Heart left ventricle (tissue), 16 donors: ENCODE results near the gene SYNM. TPM values are rescaled to one million over a fixed set of nuclear protein-coding genes. Genes with fewer than 3 reads are reported as not detected.
A peak's percentile ranks its signal among the peaks of the same experiment; 100 is the strongest.

Source experiments
- ATAC-seq, 4 donors: fragments of 200-7000 bp; cut with Tn5 transposase; one replicate each; pipeline ENCODE4 v1.9.1; 2020 to 2022; ENCODE audit warnings: moderate library complexity in 4 of 4, mild to moderate bottlenecking in 3 of 4, moderate number of reproducible peaks in 1 of 4
- DNase-seq, 5 donors: peaks; one replicate each; pipeline ENCODE4 v3.0.0-alpha.2; 2020
- H3K27ac ChIP-seq, 12 donors: fragments of 200-600 bp; sonication (generic) in 4 of 12; one replicate each; pipeline versions ENCODE4 v1.5.0 to v1.8.0; 2016 to 2022; ENCODE audit warnings: mild to moderate bottlenecking in 2 of 12
- H3K27me3 ChIP-seq, 9 donors: fragments of 200-600 bp; sonication (generic) in 2 of 9; one replicate each; pipeline versions ENCODE4 v1.5.1 to v1.8.0; 2016 to 2022; ENCODE audit warnings: mild to moderate bottlenecking in 3 of 9
- H3K36me3 ChIP-seq, 9 donors: fragments of 200-600 bp; sonication (generic) in 2 of 9; one replicate each; pipeline versions ENCODE4 v1.5.0 to v1.8.0; 2018 to 2022; ENCODE audit warnings: mild to moderate bottlenecking in 2 of 9
- H3K4me1 ChIP-seq, 12 donors: fragments of 200-600 bp; sonication (generic) in 4 of 12; one replicate each; pipeline versions ENCODE4 v1.5.0 to v1.8.0; 2016 to 2022; ENCODE audit warnings: mild to moderate bottlenecking in 3 of 12
- H3K4me3 ChIP-seq, 12 donors: fragments of 200-600 bp; sonication (generic) in 4 of 12; one replicate each; pipeline versions ENCODE4 v1.5.0 to v1.8.0; 2017 to 2022; ENCODE audit warnings: mild to moderate bottlenecking in 9 of 12, moderate library complexity in 4 of 12
- H3K9me3 ChIP-seq, 12 donors: fragments of 200-600 bp; sonication (generic) in 4 of 12; one replicate each; pipeline versions ENCODE4 v1.5.0 to v1.8.0; 2016 to 2022; ENCODE audit warnings: mild to moderate bottlenecking in 1 of 12
- CTCF ChIP-seq, 12 donors: fragments of 200-600 bp; sonication (generic) in 4 of 12; IDR thresholded peaks; one replicate each; pipeline versions ENCODE4 v1.5.0 to v1.8.0; 2018 to 2022; ENCODE audit warnings: antibody characterized with exemption in 12 of 12, mild to moderate bottlenecking in 5 of 12
- POLR2A ChIP-seq, 2 donors: fragments of 450-650 bp; IDR thresholded peaks; one replicate each; pipeline ENCODE4 v1.6.1; 2017; ENCODE audit warnings: antibody characterized with exemption in 2 of 2, mild to moderate bottlenecking in 2 of 2, moderate library complexity in 2 of 2
- WGBS, 4 donors: extraction: QIAGEN DNeasy Blood & Tissue Kit in 2 of 4; methylation state at CpG; one replicate each; pipeline versions ENCODE4 v1.1.5 to v1.1.7; 2013 to 2018; 5-methylcytosine and 5-hydroxymethylcytosine counted together
- intact Hi-C, 10 donors: fragments of 100-400 bp; cut with DNase I; formaldehyde crosslinking; loops; one replicate each; pipeline versions ENCODE4 v1.11.1 to v1.14.2; 2022
- polyA plus RNA-seq, 2 donors: library from polyadenylated mRNA; stranded (reverse); fragments of 200-250 nt; gene quantifications; one replicate each; pipeline ENCODE4 v1.2.3, GENCODE V29; 2013
- total RNA-seq, 9 donors: library from RNA; depleted of rRNA in 2 of 9; stranded (reverse); fragments of >200 nt in 2 of 9; fragmentation: NEBNext Ultra II Directional in 3 of 9; extraction: Animal tissue kit (Norgen Biotek cat#: 25700) in 3 of 9; gene quantifications; one replicate each; pipeline versions ENCODE4 v1.1.0 to v1.2.4, GENCODE V29; 2016 to 2023
- donor health status: ischemic (EF 13 %, LVEDD 7.1; RV severe dilation, severe dysfunction).
- donor health status: healthy with polysubstance abuse.
- donor health status: DM: no; HTN: yes; CAD: no.
- donor health status: DM: no; HTN: no; CAD: no.
- donor health status: ischemic (EF 25% LVEDD 6.9; RV normal size, moderate dysfunction).
- donor health status: ischemic (EF 25% LVEDD 5.7; RV mildly dilated, moderate dysfunction).
- donor health status: healthy.
- donor health status: DM: yes; HTN: yes; CAD: no.
- donor health status: ischemic (EF 35%, LVEDD 5.7; RV mildly dilated, moderate dysfunction).
- donor health status: nonischemic (EF 11% LVEDD 7.7; RV severe dilation, severe dysfunction).
- donor health status: DM: yes; HTN: yes; CAD: no.
- donor health status: PGD.
- donor health status: ischemic (EF 29% LVEDD 5.4; RV normal size, mild dysfunction).
- donor health status: nonischemic (EF 23%, LVEDD 6.1; RV moderate dilation, normal function).

SYNM gene
- total and polyA plus RNA-seq, 11 donors, result 113 to 455 (median 262) TPM

- Histone ChIP-seq H3K36me3 (no peaks in the 10 kb centered on the region), H3K27me3 (no peaks in the 10 kb centered on the region), H3K4me1 (no peaks in the 10 kb centered on the region), H3K27ac (no peak overlapping the region), H3K4me3 (no peak overlapping the region), H3K9me3 (no peaks in the 10 kb centered on the region)
- WGBS, 4 donors, result 88 to 94% (median 93%) methylated on average over 13 of the region's 13 CpGs
- intact Hi-C loops, result no loop called here
- DNase-seq (no peak), ATAC-seq (no peak)
- no peak for TF ChIP-seq POLR2A (IDR thresholded peaks at IDR 0.05)
- no peak for TF ChIP-seq CTCF (IDR thresholded peaks at IDR 0.05)
Observed at GRCh38 chr15:99092554-99093172, 12.2 kb upstream of the SYNM start.

GRCh38 chr15:99095626-99096025 lies 9.3 kb upstream of the SYNM start:
- DNase-seq (no peak), ATAC-seq (no peak)
- no peak overlapping the region for H3K4me3 ChIP-seq
- intact Hi-C loops, result loop anchor here in 1 of 10 donors (5.0 kb wide), 1 partner anchor 262 kb away; no protein-coding TSS in a partner anchor
- no peaks in the 10 kb centered on the region for H3K36me3 ChIP-seq
- H3K9me3 ChIP-seq, result no peaks in the 10 kb centered on the region
- peaks cover 0 to 6% (median 3%) of the 10 kb centered on the region in 12 donors for H3K4me1 ChIP-seq
- no peak overlapping the region for H3K27ac ChIP-seq
- no peak for TF ChIP-seq POLR2A (IDR thresholded peaks at IDR 0.05)
- TF ChIP-seq CTCF (IDR thresholded peaks at IDR 0.05), result no peak
- peaks cover 0 to 10% (median 0%) of the 10 kb centered on the region in 9 donors for H3K27me3 ChIP-seq
- WGBS, 4 donors, result 58 to 76% (median 69%) methylated on average over 3 of the region's 3 CpGs

- Histone ChIP-seq H3K4me1 (peaks cover 0 to 10% (median 3%) of the 10 kb centered on the region in 12 donors), H3K4me3 (no peak overlapping the region), H3K27me3 (peaks cover 0 to 11% (median 0%) of the 10 kb centered on the region in 9 donors), H3K9me3 (no peaks in the 10 kb centered on the region), H3K27ac (peak overlapping the region in 1 of 12 donors; percentile 45), H3K36me3 (no peaks in the 10 kb centered on the region)
- intact Hi-C loops, result loop anchor here in 1 of 10 donors (5.0 kb wide), 1 partner anchor 261 kb away; no protein-coding TSS in a partner anchor
- ATAC-seq, result no peak
- DNase-seq, result no peak
- no peak for TF ChIP-seq CTCF (IDR thresholded peaks at IDR 0.05)
- TF ChIP-seq POLR2A (IDR thresholded peaks at IDR 0.05), result no peak
- 93 to 96% (median 95%) methylated on average over 11 of the region's 11 CpGs for whole genome bisulfite sequencing, 4 donors
Observed at GRCh38 chr15:99096173-99096893, 8.5 kb upstream of the SYNM start.

- WGBS, 4 donors, result 85 to 90% (median 88%) methylated on average over 11 of the region's 11 CpGs
- H3K4me1 ChIP-seq, result peaks cover 0 to 10% (median 3%) of the 10 kb centered on the region in 12 donors
- DNase-seq (no peak), ATAC-seq (no peak)
- no peaks in the 10 kb centered on the region for H3K9me3 ChIP-seq
- intact Hi-C loops, result loop anchor here in 1 of 10 donors (5.0 kb wide), 1 partner anchor 260 kb away; no protein-coding TSS in a partner anchor
- H3K27ac ChIP-seq, result peak overlapping the region in 1 of 12 donors; percentile 66
- no peak overlapping the region for H3K4me3 ChIP-seq
- peaks cover 0 to 14% (median 0%) of the 10 kb centered on the region in 9 donors for H3K27me3 ChIP-seq
- no peaks in the 10 kb centered on the region for H3K36me3 ChIP-seq
- no peak for TF ChIP-seq POLR2A (IDR thresholded peaks at IDR 0.05)
- no peak for TF ChIP-seq CTCF (IDR thresholded peaks at IDR 0.05)
Observed at GRCh38 chr15:99096894-99097426, 7.9 kb upstream of the SYNM start.
